ENCODE data around the gene SPATA31A7.
"Not testable (repeated sequence)": the region's sequence is repeated elsewhere in the genome, so short reads cannot be mapped to it uniquely, and the experiment has no call there.

SPATA31A7 gene

DNA sequence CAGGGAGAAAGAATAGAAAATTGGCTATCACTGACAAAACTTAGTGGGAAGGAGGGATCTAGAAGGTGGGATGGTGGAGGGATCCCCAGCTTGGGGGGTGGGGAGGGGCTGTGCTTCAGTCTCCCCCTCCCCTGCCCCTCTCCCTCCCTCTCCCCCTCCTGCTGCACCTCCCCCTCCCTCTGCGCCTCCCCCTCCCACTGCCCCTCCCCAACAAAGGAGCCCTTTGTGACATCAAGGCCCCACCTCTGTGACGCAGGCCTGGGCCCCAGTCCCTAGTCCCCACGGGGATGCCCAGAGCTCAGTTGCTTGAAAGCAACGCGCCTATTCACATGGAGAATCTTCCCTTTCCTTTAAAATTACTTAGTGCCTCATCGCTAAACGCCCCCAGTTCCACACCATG lies at the start of gene SPATA31A7:
Gene SPATA31A7 (plus strand): TSS at position 301 of the 400 bp plus-strand sequence. CDS start 29 bp downstream, at position 330.
- not testable (repeated sequence) for H3K4me3 ChIP-seq (ENCODE audit: low read depth, low read length)

GRCh38 chr9:61226438-61226837 lies 36.6 kb downstream of the SPATA31A7 start:
- not testable (repeated sequence) for H3K4me3 ChIP-seq (ENCODE audit: low read depth, low read length)

Data from iPS-11a (cell line).